ENCODE data around the gene TSPOAP1. TPM values are rescaled to one million over a fixed set of nuclear protein-coding genes. Genes with fewer than 3 reads are reported as not detected.
"Not testable (repeated sequence)": the region's sequence is repeated elsewhere in the genome, so short reads cannot be mapped to it uniquely, and the experiment has no call there.

Gene TSPOAP1
- total RNA-seq, 2 donors from 2014 or later, result 31.3 to 36.8 TPM

- DNase-seq, result no peak
- Histone ChIP-seq H3K27me3 (ENCODE audit: control insufficient read depth, insufficient read depth, low read length, poor library complexity, severe bottlenecking) (no peaks in the 10 kb centered on the region), H3K9me3 (ENCODE audit: control insufficient read depth, low read length) (no peaks in the 10 kb centered on the region), H3K9ac (ENCODE audit: extremely low read depth, low read length, poor library complexity, severe bottlenecking) (no peak overlapping the region), H3K4me3 (ENCODE audit: low read length) (no peak overlapping the region), H3K36me3 (ENCODE audit: control insufficient read depth, insufficient read depth, low read length) (peaks cover 40% of the 10 kb centered on the region), H3K27ac (ENCODE audit: low read depth, low read length) (no peak overlapping the region), H3K4me1 (ENCODE audit: control insufficient read depth, insufficient read depth, low read length) (peaks cover 3% of the 10 kb centered on the region)
- Mint-ChIP-seq H3K36me3 (ENCODE audit: low read depth) (peaks cover 34% of the 10 kb centered on the region), H3K4me1 (peaks cover 8% of the 10 kb centered on the region), H3K4me3 (no peak overlapping the region), H3K27ac (no peak overlapping the region), H3K9me3 (no peaks in the 10 kb centered on the region), H3K27me3 (ENCODE audit: insufficient read depth) (no peaks in the 10 kb centered on the region)
- no peak for TF ChIP-seq CTCF (conservative IDR thresholded peaks at IDR 0.05)
- 85 to 91% methylated on average over 4 of the region's 4 CpGs for WGBS, 2 experiments (ENCODE audit: insufficient coverage in 1 of 2, insufficient read length in 1 of 2)
Observed at GRCh38 chr17:58343131-58343530, 14.5 kb upstream of the TSPOAP1 start.

- H3K27ac Mint-ChIP-seq, result no peak overlapping the region
- peaks cover 6% of the 10 kb centered on the region for H3K4me1 ChIP-seq (ENCODE audit: control insufficient read depth, insufficient read depth, low read length)
- no peaks in the 10 kb centered on the region for H3K9me3 ChIP-seq (ENCODE audit: control insufficient read depth, low read length)
- DNase-seq, result no peak
- no peak overlapping the region for H3K27ac ChIP-seq (ENCODE audit: low read depth, low read length)
- H3K36me3 ChIP-seq (ENCODE audit: control insufficient read depth, insufficient read depth, low read length), result peaks cover 28% of the 10 kb centered on the region
- no peak overlapping the region for H3K4me3 Mint-ChIP-seq
- no peak overlapping the region for H3K4me3 ChIP-seq (ENCODE audit: low read length)
- no peak for TF ChIP-seq CTCF (conservative IDR thresholded peaks at IDR 0.05)
- WGBS, 2 experiments (ENCODE audit: insufficient coverage in 1 of 2, insufficient read length in 1 of 2), result 94 to 100% methylated on average over 3 to 4 of the region's 4 CpGs
- H3K27me3 Mint-ChIP-seq (ENCODE audit: insufficient read depth), result no peaks in the 10 kb centered on the region
- H3K4me1 Mint-ChIP-seq, result peaks cover 17% of the 10 kb centered on the region
- peaks cover 23% of the 10 kb centered on the region for H3K36me3 Mint-ChIP-seq (ENCODE audit: low read depth)
- no peaks in the 10 kb centered on the region for H3K9me3 Mint-ChIP-seq
- H3K27me3 ChIP-seq (ENCODE audit: control insufficient read depth, insufficient read depth, low read length, poor library complexity, severe bottlenecking), result no peaks in the 10 kb centered on the region
- no peak overlapping the region for H3K9ac ChIP-seq (ENCODE audit: extremely low read depth, low read length, poor library complexity, severe bottlenecking)
Observed at GRCh38 chr17:58341861-58342475, 13.4 kb upstream of the TSPOAP1 start.

- H3K9me3 ChIP-seq (ENCODE audit: control insufficient read depth, low read length); H3K27me3 ChIP-seq (ENCODE audit: control insufficient read depth, insufficient read depth, low read length, poor library complexity, severe bottlenecking); H3K4me3 Mint-ChIP-seq; H3K9ac ChIP-seq (ENCODE audit: extremely low read depth, low read length, poor library complexity, severe bottlenecking); H3K9me3 Mint-ChIP-seq; DNase-seq; H3K27me3 Mint-ChIP-seq (ENCODE audit: insufficient read depth); H3K4me1 ChIP-seq (ENCODE audit: control insufficient read depth, insufficient read depth, low read length); H3K27ac Mint-ChIP-seq; H3K4me3 ChIP-seq (ENCODE audit: low read length); H3K27ac ChIP-seq (ENCODE audit: low read depth, low read length): not testable (repeated sequence)
- WGBS, 2 experiments (ENCODE audit: insufficient coverage in 1 of 2, insufficient read length in 1 of 2), result 88 to 92% methylated on average over 7 to 11 of the region's 11 CpGs
- Mint-ChIP-seq H3K36me3 (ENCODE audit: low read depth) (peaks cover 19% of the 10 kb centered on the region), H3K4me1 (peaks cover 23% of the 10 kb centered on the region)
- peaks cover 22% of the 10 kb centered on the region for H3K36me3 ChIP-seq (ENCODE audit: control insufficient read depth, insufficient read depth, low read length)
Observed at GRCh38 chr17:58341136-58341860, 12.7 kb upstream of the TSPOAP1 start.
